Purkinje cell (primary cell): Measurements from ENCODE around the gene GPR84. TPM values are rescaled to one million over a fixed set of nuclear protein-coding genes. Genes with fewer than 3 reads are reported as not detected.

ENCODE experiments used
- polyA plus RNA-seq: library from polyadenylated mRNA; unstranded; fragments of >200 nt; fragmentation: Nextera tagmentation; gene quantifications from 2 replicates; pipeline ENCODE4 v1.2.1, GENCODE V29; 2014

GPR84 gene
- not detected in 2 replicates for polyA plus RNA-seq

DNA sequence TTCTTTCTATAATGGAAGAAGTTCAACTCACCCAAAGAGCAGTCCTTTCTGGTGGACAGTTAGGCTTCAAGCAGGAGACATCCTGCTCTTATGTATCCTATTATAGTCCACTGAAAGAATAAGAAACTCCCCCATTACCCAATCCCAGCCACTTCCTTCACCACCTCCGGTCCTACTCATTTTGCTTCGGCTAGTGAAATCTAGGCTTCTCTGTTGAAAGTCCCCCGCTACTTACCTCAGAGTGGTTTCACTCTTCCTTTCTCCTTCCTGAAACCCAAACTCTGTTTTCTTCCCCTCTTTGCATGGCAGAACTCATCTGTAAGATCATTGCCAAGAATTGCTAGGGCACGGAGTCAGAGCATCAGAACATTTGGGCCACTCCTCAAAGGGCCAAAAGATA is at the start of gene GPR84:
TSS of gene GPR84 (minus strand) at position 74 of the 400 bp plus-strand sequence. CDS start 635 bp downstream, outside the sequence.

DNA sequence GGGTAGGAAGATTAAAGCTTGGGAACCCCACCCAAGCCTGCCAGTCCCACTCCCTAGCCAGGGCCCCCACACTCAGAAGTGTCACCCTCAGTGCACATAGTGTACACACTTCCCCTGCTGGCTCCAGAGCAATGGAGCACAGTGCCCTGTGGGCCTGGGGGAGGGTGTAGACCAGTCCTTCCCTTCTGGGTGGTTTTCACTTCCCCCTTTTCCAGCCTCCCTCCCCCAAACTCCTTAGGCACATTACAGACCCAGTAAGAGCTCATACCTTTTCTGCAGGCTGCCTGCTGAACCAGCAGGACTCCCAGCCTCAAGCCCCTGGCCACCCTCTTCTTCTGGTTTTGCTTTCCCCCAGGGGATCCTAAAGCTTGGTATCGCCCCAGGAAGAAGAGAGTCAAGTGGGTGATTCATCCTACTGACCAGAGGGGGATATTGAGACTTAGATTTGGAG is 20.3 kb upstream of the GPR84 start, which contains the start of gene ZNF385A:
TSS of gene ZNF385A (minus strand) at position 143 of the 451 bp plus-strand sequence. CDS start 219 bp downstream, outside the sequence.

DNA sequence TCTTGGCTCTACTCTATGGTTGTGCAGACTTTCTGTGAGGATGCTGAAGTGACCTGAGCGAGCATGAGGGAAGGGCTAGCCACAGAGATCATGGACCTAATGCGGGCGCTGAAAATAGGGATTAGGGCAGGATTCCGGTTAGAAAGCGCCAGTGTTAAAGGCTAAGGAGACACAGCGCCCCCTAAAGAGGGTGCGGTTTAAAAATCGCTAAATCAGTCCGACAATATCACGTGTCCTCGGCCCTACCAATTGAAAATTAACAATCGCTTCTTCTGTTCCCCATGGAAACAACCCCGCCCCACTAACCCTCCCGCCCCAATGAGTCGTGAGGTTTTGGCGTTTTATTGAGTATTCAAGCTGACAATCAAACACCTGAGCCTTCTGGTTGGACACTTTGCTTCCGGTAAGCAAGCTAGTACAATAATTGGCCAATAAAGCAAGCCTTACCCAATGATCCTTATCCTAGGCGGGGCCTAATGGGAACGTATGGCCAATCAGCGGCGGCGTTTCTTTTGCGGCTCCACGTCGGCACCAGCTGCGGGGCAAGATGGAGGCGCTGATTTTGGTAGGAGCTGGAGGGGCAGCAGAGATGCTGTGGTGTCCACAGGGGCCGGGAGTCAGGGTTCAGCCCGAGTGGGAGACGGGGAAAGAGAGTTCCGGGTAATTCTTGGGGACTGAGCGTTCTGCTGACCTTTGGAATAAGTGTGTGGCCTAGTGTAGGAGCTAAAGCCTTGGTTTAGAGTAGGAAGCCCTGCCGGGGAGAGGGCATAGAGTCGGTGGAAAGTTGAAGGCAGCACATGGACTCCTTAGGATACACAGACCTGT is 39.5 kb downstream of the GPR84 start, which contains the start of gene COPZ1:
TSS of gene COPZ1 (plus strand) at position 515 of the 825 bp plus-strand sequence. CDS start at position 548, 33 bp downstream.

Other genes starting within 250 kb of the GPR84 start
- gene SMUG1, start 175.5 kb downstream of the GPR84 start, polyA plus RNA-seq: 14.4 and 18.8 TPM in 2 replicates
- gene CBX5, start 84.4 kb downstream of the GPR84 start, polyA plus RNA-seq: 43.9 and 51.9 TPM in 2 replicates
- 138 and 186 TPM in 2 replicates for gene HNRNPA1, start 83.8 kb downstream of the GPR84 start, polyA plus RNA-seq
- not detected in 2 replicates for gene NFE2, start 63.5 kb downstream of the GPR84 start, polyA plus RNA-seq
- 191 and 243 TPM in 2 replicates for gene COPZ1, start 39.4 kb downstream of the GPR84 start, polyA plus RNA-seq
- gene ZNF385A, start 20.2 kb upstream of the GPR84 start, polyA plus RNA-seq: 6.1 and 12.1 TPM in 2 replicates
- gene ITGA5, start 54.8 kb upstream of the GPR84 start, polyA plus RNA-seq: 1.4 and 3.8 TPM in 2 replicates
- 0.73 and 0.91 TPM in 2 replicates for gene GTSF1, start 109.1 kb upstream of the GPR84 start, polyA plus RNA-seq
- 0.47 and 3.5 TPM in 2 replicates for gene NCKAP1L, start 133.3 kb upstream of the GPR84 start, polyA plus RNA-seq
- 33.4 and 44.7 TPM in 2 replicates for gene PDE1B, start 185.1 kb upstream of the GPR84 start, polyA plus RNA-seq
- gene PPP1R1A, start 224.2 kb upstream of the GPR84 start, polyA plus RNA-seq: 13.8 and 22.1 TPM in 2 replicates